SKM-1 (cell line): Measurements from ENCODE around the gene ERFL.
"Not testable (repeated sequence)": the region's sequence is repeated elsewhere in the genome, so short reads cannot be mapped to it uniquely, and the experiment has no call there.

ENCODE experiments used
- DNase-seq: peaks from one replicate; lab custom pipeline; 2025; ENCODE audit not compliant: unreplicated experiment; lab: John Stamatoyannopoulos, UW

ERFL gene

GRCh38 chr19:41914424-41914834, 13.8 kb downstream of the ERFL start:
- DNase-seq: not testable (repeated sequence)

GRCh38 chr19:41913538-41914423, 14.5 kb downstream of the ERFL start:
- no peak for DNase-seq

DNA sequence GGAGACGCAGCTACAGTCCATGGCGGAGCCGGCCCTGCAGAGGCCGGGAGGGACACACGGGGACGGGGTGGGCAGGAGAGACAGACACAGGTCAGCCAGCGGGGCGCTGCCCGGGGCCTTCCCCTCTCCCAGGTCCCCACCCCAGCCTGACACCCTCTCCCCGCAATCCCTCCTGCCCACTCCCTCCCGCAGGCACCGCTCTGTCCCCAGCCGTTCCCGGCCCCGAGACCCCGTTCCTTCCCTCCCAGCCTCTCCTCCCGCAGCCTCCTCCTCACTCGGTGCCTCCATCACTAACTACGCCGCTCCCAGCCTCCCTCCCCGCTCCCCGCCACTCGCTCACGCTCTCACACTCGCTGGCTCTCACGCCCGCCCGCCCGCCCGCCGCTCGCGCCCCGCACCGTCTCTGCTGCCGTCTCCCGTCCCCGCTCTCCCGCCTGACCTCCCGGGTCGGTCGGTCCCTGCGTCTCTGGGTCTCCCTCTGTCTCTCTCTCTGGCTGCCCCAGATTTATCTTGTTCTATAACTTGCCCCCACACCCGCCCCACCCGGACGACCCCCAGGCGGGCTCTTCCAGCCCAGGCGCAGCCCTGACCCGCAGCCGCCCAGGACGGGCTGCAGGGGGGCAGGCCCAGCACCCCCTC, 15.2 kb downstream of the ERFL start:
- DNase-seq: no peak

DNA sequence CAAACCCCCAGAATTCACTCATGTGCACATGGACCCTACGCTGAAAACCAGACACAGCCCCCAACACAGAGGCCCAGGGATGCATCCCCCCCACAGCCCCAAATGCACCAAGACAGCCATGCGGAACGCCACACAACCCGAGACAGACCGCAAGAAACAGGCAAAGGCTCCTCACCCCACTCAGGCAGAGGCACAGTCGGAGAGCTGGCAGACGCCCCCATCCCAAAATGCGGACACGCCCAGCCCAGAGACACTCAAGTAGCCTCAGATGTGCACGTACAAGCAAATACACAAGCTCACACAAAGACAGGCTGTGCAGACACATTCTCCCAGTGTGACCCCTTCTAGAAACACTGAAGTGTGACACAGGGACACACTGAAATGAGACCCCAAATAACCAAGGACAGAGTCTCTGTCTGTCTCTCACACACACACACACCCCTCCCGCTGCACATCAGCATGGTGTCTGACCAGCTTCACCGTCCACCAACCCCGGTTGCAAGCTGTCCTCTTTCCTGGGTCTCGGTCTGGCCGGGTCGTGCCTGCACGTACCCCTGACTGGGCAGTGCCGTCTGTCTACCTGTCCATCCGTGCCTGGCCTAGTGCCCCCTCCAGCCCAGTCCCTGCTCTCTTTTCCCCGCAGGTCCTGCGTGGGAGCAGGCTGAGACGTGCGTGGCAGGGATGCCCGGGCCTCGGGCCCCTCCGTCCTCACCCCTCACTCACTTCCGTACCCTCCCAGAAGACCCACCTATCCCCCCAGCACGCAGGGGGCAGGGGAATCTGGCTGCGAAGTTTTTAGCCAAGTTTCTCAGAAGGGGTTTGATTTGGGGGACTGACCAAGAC, 16.1 kb downstream of the ERFL start:
- DNase-seq: no peak

GRCh38 chr19:41910992-41911888, 17.0 kb downstream of the ERFL start:
- DNase-seq: no peak

- no peak for DNase-seq
These were observed 17.8 kb downstream of the ERFL start for GRCh38 chr19:41910240-41910991.

DNA sequence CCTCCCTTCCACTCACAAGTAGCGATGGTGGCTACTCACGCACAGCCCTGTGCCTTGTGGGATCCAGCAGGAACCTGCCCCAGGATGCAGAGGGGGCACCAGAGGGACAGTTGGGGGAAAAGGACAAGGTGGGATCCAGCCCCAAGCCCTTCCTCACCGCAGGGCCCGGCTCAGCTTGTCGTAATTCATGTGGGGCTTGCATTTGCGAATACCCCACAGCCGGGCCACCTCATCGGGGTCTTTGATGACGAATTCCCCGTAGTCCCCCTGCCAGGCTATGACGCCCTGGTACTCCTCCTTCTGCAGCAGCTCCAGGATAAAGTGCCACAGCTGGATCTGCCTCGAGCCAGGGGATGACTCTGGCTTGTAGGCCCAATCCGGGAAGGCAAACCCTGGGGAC, 18.5 kb downstream of the ERFL start:
- no peak for DNase-seq

GRCh38 chr19:41908724-41909464, 19.4 kb downstream of the ERFL start:
- DNase-seq: no peak

- no peak for DNase-seq
These were observed 20.1 kb downstream of the ERFL start for GRCh38 chr19:41907994-41908615.

- no peak for DNase-seq
These were observed 21.2 kb downstream of the ERFL start for GRCh38 chr19:41906916-41907680.

GRCh38 chr19:41906271-41906670, 22.0 kb downstream of the ERFL start:
- DNase-seq: no peak

DNA sequence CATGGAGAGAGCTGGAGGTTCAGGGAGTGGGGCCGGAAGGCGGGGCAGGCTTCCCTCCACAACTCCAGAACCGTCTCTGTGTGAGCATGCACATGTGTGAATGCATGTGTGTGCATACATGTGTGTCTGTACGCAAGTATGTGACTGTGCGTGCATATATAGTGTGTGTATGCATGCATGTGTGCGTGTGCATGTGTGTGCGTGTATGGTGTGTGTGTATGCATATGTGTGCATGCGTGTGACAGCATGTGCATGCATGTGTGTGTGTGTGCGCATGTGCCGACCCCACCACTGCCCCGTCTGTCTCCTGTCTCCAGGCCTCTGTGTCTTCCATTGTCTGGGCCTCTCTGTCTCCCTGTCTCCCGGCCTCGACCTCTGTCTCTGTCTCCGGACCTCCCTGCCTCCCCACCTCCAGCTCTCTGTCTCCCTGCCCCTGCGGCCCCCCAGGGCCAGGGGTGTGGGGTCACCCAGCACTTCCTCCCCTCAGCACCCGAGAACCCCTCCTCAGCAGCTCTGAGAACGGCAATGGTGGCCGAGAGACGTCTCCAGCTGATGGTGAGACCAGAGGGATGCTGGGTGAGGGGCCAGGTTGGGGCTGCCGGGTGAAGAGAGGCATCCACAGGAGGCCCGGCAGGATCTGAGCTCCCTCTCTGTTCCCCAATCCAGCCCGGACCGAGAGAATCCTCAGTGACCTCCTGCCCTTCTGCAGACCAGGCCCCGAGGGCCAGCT, 22.8 kb downstream of the ERFL start:
- no peak for DNase-seq

DNA sequence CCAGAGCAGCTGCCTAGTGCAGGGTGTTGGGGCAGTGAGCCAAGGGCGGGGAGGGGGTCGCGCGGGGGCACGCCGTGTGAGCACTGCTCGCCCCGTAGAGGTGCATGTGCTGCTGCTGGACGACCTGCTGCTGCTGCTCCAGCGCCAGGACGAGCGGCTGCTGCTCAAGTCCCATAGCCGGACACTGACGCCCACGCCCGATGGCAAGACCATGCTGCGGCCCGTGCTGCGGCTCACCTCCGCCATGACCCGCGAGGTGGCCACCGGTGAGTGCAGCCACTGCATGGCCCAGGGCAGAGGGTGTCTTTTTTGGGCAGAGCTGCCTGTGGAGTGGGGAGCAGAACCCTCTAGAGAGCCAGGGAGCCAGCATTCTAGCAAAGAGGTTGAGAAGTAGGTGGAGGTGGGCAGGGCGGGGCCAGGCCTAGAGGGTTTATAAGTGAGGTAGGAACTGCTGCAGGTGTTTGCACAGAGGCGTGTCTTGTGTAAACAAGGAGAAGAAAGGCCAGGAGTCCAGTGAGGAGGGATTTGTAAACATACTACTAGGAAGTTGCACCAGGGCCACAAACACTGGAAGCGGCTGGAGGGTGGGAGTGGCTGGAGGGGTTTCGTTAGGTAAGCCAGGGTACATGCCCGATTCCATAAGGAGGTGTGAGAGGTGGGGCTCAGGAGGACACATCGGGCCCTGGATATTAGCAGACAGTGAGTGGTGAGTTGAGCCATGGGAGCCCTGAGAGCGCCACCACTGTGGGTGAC, 24.0 kb downstream of the ERFL start:
- DNase-seq: no peak

DNA sequence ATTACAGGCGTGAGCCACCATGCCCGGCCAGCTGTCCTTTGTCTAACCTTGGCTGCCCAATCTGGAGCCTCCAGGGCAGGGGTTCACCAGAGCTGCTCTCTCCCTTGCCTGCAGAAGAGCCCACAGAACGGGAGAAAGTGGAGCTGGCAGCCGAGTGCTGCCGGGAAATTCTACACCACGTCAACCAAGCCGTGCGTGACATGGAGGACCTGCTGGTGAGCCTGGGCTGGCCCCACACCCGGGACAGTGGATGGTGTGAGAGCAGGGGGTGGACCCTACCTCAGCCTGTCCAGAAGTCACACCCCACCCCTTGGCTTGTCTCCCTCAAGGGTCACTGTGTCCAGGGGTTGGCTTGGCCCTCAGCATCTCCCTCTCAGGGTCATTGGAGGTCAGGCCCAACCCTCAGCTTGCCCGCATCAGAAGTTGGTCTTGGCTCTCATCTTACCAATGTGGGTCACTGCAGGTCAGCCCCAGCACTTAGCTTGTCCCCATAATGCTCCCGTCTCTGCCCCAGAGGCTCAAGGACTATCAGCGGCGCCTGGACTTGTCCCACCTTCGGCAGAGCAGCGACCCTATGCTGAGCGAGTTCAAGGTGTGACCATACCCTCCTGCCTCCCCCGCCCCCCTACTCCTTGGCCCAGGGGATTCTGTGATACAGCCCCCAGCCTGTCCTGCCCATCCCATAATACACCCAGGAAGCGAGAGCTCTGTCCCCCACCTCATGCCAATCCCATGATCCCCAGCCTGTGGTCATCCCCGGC, 24.9 kb downstream of the ERFL start:
- no peak for DNase-seq

GRCh38 chr19:41902594-41902993, 25.7 kb downstream of the ERFL start:
- no peak for DNase-seq
